Colonic mucosa (tissue), 4 donors: ENCODE data around the gene SERPINH1. TPM values are rescaled to one million over a fixed set of nuclear protein-coding genes. Genes with fewer than 3 reads are reported as not detected.

Source experiments
- DNase-seq: peaks from one replicate; pipeline ENCODE4 v3.0.0-alpha.2; 2020
- H3K27ac ChIP-seq: fragments of 200-600 bp; one replicate; pipeline ENCODE4 v1.8.0; 2021
- H3K27me3 ChIP-seq: fragments of 200-600 bp; one replicate; pipeline ENCODE4 v1.8.0; 2021
- H3K36me3 ChIP-seq: fragments of 200-600 bp; one replicate; pipeline ENCODE4 v1.8.0; 2021
- H3K4me1 ChIP-seq: fragments of 200-600 bp; one replicate; pipeline ENCODE4 v1.8.0; 2021; ENCODE audit warnings: mild to moderate bottlenecking
- H3K4me3 ChIP-seq: fragments of 200-600 bp; one replicate; pipeline ENCODE4 v1.8.0; 2021
- H3K9ac ChIP-seq, 2 donors: one replicate each; pipeline ENCODE4 v1.7.0; 2013; ENCODE audit warnings: control low read depth in 2 of 2, low read depth in 2 of 2, low read length in 2 of 2
- H3K9me3 ChIP-seq: fragments of 200-600 bp; one replicate; pipeline ENCODE4 v1.8.0; 2021
- CTCF ChIP-seq: fragments of 200-600 bp; IDR thresholded peaks from one replicate; pipeline ENCODE4 v1.8.0; 2022; ENCODE audit warnings: antibody characterized with exemption, mild to moderate bottlenecking
- intact Hi-C: fragments of 100-400 bp; cut with DNase I; formaldehyde crosslinking; loops from one replicate; pipeline ENCODE4 v1.14.1; 2022
- total RNA-seq, 2 donors: library from RNA; stranded (reverse); fragmentation: NEBNext Ultra II Directional in 1 of 2; extraction: Animal tissue kit (Norgen Biotek cat#: 25700) in 1 of 2; gene quantifications; one replicate each; pipeline ENCODE4 v1.2.1, GENCODE V29; 2021
- donor health status: healthy.
- donor health status: DM: no; HTN: no; CAD: no.
- donor health status: DM: no; HTN: no; CAD: no.

The SERPINH1 gene
- total RNA-seq, 2 donors from 2014 or later, result 66.3 to 136 TPM

GRCh38 chr11:75518204-75518549, 43.9 kb upstream of the SERPINH1 start:
- H3K9me3 ChIP-seq, result no peaks in the 10 kb centered on the region
- no peaks in the 10 kb centered on the region for H3K36me3 ChIP-seq
- no peak overlapping the region for H3K4me3 ChIP-seq
- no peak for TF ChIP-seq CTCF
- H3K27ac ChIP-seq, result no peak overlapping the region
- DNase-seq, result no peak
- no peaks in the 10 kb centered on the region for H3K4me1 ChIP-seq
- no peak overlapping the region for H3K9ac ChIP-seq
- intact Hi-C loops, result no loop called here
- no peaks in the 10 kb centered on the region for H3K27me3 ChIP-seq

GRCh38 chr11:75518771-75519653, 43.0 kb upstream of the SERPINH1 start:
- Histone ChIP-seq H3K36me3 (no peaks in the 10 kb centered on the region), H3K27me3 (no peaks in the 10 kb centered on the region), H3K9ac (no peak overlapping the region), H3K4me3 (no peak overlapping the region), H3K9me3 (no peaks in the 10 kb centered on the region), H3K27ac (no peak overlapping the region), H3K4me1 (no peaks in the 10 kb centered on the region)
- no peak for TF ChIP-seq CTCF
- intact Hi-C loops, result no loop called here
- no peak for DNase-seq

- no peak overlapping the region for H3K4me3 ChIP-seq
- no peaks in the 10 kb centered on the region for H3K9me3 ChIP-seq
- no peak for DNase-seq
- no peaks in the 10 kb centered on the region for H3K36me3 ChIP-seq
- H3K9ac ChIP-seq, result no peak overlapping the region
- no peak for TF ChIP-seq CTCF
- intact Hi-C loops, result loop anchor here (10.0 kb wide), 1 partner anchor 246 kb away; no protein-coding TSS in a partner anchor
- peaks cover 9% of the 10 kb centered on the region for H3K27me3 ChIP-seq
- no peak overlapping the region for H3K27ac ChIP-seq
- no peaks in the 10 kb centered on the region for H3K4me1 ChIP-seq
These were observed 41.4 kb upstream of the SERPINH1 start for GRCh38 chr11:75520688-75521087.

DNA sequence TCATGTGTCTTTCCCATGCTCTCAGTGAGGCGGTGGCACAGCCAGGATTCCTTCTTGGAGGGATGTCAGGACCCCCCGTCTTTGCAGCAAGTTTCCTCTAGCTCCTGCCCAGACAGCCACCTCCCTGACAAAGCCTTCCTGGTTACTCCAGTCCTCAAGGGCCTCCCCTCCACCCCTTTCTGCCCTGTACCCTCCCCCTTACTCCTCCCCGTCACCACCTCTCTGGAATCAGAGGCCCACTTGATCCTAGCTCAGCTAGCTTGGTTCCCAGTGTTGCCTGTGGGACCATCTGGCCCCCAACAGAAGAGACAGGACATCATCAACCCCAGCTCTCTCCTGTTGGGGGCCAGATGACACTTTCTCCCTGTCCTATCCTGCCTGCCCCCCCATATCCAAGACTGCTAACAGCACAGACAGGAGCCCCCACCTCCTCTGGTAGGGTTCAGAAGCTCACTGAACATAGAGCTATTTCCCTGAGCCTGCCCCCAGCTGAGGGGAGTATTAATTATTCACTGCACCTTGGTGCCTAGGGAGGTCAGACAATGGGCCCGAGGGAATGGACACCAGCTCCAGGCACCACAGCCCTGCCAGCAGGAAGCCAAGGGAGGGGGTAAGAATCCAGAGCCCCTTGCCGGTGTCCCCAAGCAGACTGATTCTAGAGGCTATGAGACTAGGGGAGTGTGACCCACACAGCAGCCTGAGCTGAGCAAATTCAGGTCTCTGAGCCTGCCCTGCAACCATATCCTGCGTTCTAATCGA, 39.6 kb upstream of the SERPINH1 start:
- DNase-seq, result no peak
- H3K36me3 ChIP-seq, result no peaks in the 10 kb centered on the region
- peaks cover 9% of the 10 kb centered on the region for H3K27me3 ChIP-seq
- no peak overlapping the region for H3K9ac ChIP-seq
- H3K4me3 ChIP-seq, result no peak overlapping the region
- H3K4me1 ChIP-seq, result no peaks in the 10 kb centered on the region
- H3K27ac ChIP-seq, result no peak overlapping the region
- intact Hi-C loops, result loop anchor here (10.0 kb wide), 1 partner anchor 248 kb away; no protein-coding TSS in a partner anchor
- TF ChIP-seq CTCF, result no peak
- H3K9me3 ChIP-seq, result no peaks in the 10 kb centered on the region

GRCh38 chr11:75523189-75523588, 38.9 kb upstream of the SERPINH1 start:
- intact Hi-C loops, result loop anchor here (10.0 kb wide), 1 partner anchor 248 kb away; no protein-coding TSS in a partner anchor
- no peaks in the 10 kb centered on the region for H3K9me3 ChIP-seq
- no peak for TF ChIP-seq CTCF
- no peaks in the 10 kb centered on the region for H3K36me3 ChIP-seq
- no peaks in the 10 kb centered on the region for H3K4me1 ChIP-seq
- DNase-seq, result no peak
- H3K27ac ChIP-seq, result no peak overlapping the region
- peaks cover 9% of the 10 kb centered on the region for H3K27me3 ChIP-seq
- H3K9ac ChIP-seq, result no peak overlapping the region
- H3K4me3 ChIP-seq, result no peak overlapping the region
